Keratinocyte (primary cell): Measurements from ENCODE around the gene FRS2. TPM values are rescaled to one million over a fixed set of nuclear protein-coding genes. Genes with fewer than 3 reads are reported as not detected.

Experiments used
- DNase-seq: peaks from one replicate; pipeline ENCODE4 v3.0.0-alpha.2; 2011; ENCODE audit warnings: low read depth, missing footprints, low spot score
- FAIRE-seq: peaks from 2 replicates; lab custom pipeline; 2011; peaks lifted over from hg19 to GRCh38; lab: Jason Lieb, UNC
- H2AFZ ChIP-seq: 2 replicates; pipeline ENCODE4 v1.6.0; 2012; ENCODE audit warnings: low read length, control low read depth, inconsistent platforms; ENCODE audit not compliant: control insufficient read depth
- H3K27ac ChIP-seq: 2 replicates; pipeline ENCODE4 v1.5.1; 2011; ENCODE audit warnings: low read length; ENCODE audit not compliant: control insufficient read depth, insufficient read depth
- H3K27me3 ChIP-seq: 3 replicates; pipeline ENCODE4 v1.6.0; 2011; ENCODE audit warnings: low read length; ENCODE audit not compliant: control insufficient read depth, insufficient read depth; ENCODE audit errors: extremely low read depth
- H3K36me3 ChIP-seq, 2 experiments: 2 replicates in 1 of 2; 3 replicates in 1 of 2; pipeline ENCODE4 v1.5.1; 2011; ENCODE audit warnings: low read length in 2 of 2, mild to moderate bottlenecking in 1 of 2; ENCODE audit not compliant: control insufficient read depth in 2 of 2, insufficient read depth in 2 of 2; ENCODE audit errors: extremely low read depth in 1 of 2
- H3K4me1 ChIP-seq: 3 replicates; pipeline ENCODE4 v1.5.1; 2011; ENCODE audit warnings: low read length; ENCODE audit not compliant: control insufficient read depth, insufficient read depth; ENCODE audit errors: extremely low read depth
- H3K4me2 ChIP-seq: 3 replicates; pipeline ENCODE4 v1.6.0; 2011; ENCODE audit warnings: low read depth, low read length; ENCODE audit not compliant: control insufficient read depth, insufficient read depth; ENCODE audit errors: extremely low read depth
- H3K4me3 ChIP-seq, 3 experiments: fragments of 200-600 bp in 1 of 3; sonication (generic) in 1 of 3; 2 replicates in 2 of 3; 3 replicates in 1 of 3; pipeline ENCODE4 v1.5.1; 2011 to 2016; ENCODE audit warnings: low read length in 3 of 3, mild to moderate bottlenecking in 3 of 3, control low read depth in 2 of 3, inconsistent platforms in 1 of 3, low read depth in 1 of 3, mixed read lengths in 1 of 3, mixed run types in 1 of 3, moderate library complexity in 1 of 3; ENCODE audit not compliant: control insufficient read depth in 2 of 3, insufficient read depth in 2 of 3; ENCODE audit errors: extremely low read depth in 1 of 3
- H3K79me2 ChIP-seq: 2 replicates; pipeline ENCODE4 v1.6.0; 2012; ENCODE audit warnings: low read length; ENCODE audit not compliant: control insufficient read depth, insufficient read depth
- H3K9ac ChIP-seq: 3 replicates; pipeline ENCODE4 v1.6.0; 2011; ENCODE audit warnings: low read length; ENCODE audit not compliant: control insufficient read depth, insufficient read depth; ENCODE audit errors: extremely low read depth
- H3K9me1 ChIP-seq: 3 replicates; pipeline ENCODE4 v1.6.0; 2011; ENCODE audit warnings: low read length; ENCODE audit not compliant: control insufficient read depth, insufficient read depth; ENCODE audit errors: extremely low read depth
- H3K9me3 ChIP-seq: 2 replicates; pipeline ENCODE4 v1.5.1; 2012; ENCODE audit warnings: low read depth, low read length; ENCODE audit not compliant: control insufficient read depth
- H4K20me1 ChIP-seq: 3 replicates; pipeline ENCODE4 v1.6.0; 2011; ENCODE audit warnings: low read length; ENCODE audit not compliant: control insufficient read depth, insufficient read depth; ENCODE audit errors: extremely low read depth
- EZH2 ChIP-seq: IDR thresholded peaks from one replicate; pipeline ENCODE4 v1.6.1; 2012; ENCODE audit warnings: inconsistent platforms, mild to moderate bottlenecking, low read length, moderate library complexity
- dilution Hi-C: fragments of 300-500 bp; cut with MboI; formaldehyde crosslinking; loops from one replicate; pipeline ENCODE4 v1.7.0; 2020; ENCODE audit warnings: low sequenced_read_pairs; ENCODE audit not compliant: extremely low pct_ligation_motif_present
- polyA plus RNA-seq, 5 experiments: library from polyadenylated mRNA; depleted of rRNA in 3 of 5; stranded (reverse) in 3 of 5; stranded (forward) in 1 of 5; unstranded in 1 of 5; fragments of >200 nt; gene quantifications; 1 replicate in 1 of 5; 2 replicates in 3 of 5; 3 replicates in 1 of 5; pipeline versions ENCODE4 v1.2.1 to v1.2.3, GENCODE V29; 2011 to 2012; ENCODE audit warnings: missing spikeins in 2 of 5, low read depth in 1 of 5, low replicate concordance in 1 of 5
- TF ChIP-seq, protein P1 (sequence below), 3 experiments: IDR thresholded peaks in 1 of 3; conservative IDR thresholded peaks in 1 of 3; optimal IDR thresholded peaks in 1 of 3; 2 replicates in 2 of 3; 3 replicates in 1 of 3; pipeline versions ENCODE3 to v1.5.1; 2011; ENCODE audit warnings: low read length in 3 of 3, mild to moderate bottlenecking in 3 of 3, moderate library complexity in 2 of 3, control low read depth in 1 of 3, inconsistent platforms in 1 of 3; ENCODE audit not compliant: insufficient read depth in 2 of 3; ENCODE audit errors: extremely low read depth in 1 of 3

FRS2 gene
- polyA plus RNA-seq, 1 donor (not counting 4 experiments of a cell fraction or from before 2014, with no cell fraction given), result 28.6 TPM

DNA sequence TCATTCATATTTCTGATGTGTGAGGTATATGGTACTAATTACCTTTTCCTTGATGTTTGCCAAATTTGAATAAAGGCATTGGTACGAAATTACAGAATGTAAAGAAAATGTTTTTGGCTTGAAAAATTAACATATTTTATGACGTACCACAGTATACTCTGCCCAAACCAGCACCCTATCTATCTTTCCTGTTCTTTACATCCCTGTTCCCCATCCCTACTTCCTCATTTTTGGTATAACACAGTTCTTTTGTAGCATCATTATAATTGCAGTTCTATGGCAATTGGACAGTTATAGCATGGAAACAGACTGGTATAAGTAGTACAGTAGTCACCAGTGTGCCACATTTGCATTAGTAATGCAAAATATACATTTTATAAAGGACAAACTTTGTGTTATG lies 108.1 kb downstream of the FRS2 start:
- Histone ChIP-seq H4K20me1 (no peaks in the 10 kb centered on the region), H3K9me1 (no peaks in the 10 kb centered on the region), H3K4me2 (no peak overlapping the region), H3K79me2 (no peaks in the 10 kb centered on the region), H3K27ac (no peak overlapping the region), H3K36me3 (peaks cover 12 to 16% of the 10 kb centered on the region in 2 experiments), H3K9me3 (no peaks in the 10 kb centered on the region), H3K27me3 (no peaks in the 10 kb centered on the region), H3K9ac (no peak overlapping the region), H2AFZ (no peak overlapping the region), H3K4me3 (no peak overlapping the region), H3K4me1 (peaks cover 5% of the 10 kb centered on the region)
- dilution Hi-C loops, result no loop called here
- DNase-seq (no peak), FAIRE-seq (no peak)
- TF ChIP-seq, protein P1, sequence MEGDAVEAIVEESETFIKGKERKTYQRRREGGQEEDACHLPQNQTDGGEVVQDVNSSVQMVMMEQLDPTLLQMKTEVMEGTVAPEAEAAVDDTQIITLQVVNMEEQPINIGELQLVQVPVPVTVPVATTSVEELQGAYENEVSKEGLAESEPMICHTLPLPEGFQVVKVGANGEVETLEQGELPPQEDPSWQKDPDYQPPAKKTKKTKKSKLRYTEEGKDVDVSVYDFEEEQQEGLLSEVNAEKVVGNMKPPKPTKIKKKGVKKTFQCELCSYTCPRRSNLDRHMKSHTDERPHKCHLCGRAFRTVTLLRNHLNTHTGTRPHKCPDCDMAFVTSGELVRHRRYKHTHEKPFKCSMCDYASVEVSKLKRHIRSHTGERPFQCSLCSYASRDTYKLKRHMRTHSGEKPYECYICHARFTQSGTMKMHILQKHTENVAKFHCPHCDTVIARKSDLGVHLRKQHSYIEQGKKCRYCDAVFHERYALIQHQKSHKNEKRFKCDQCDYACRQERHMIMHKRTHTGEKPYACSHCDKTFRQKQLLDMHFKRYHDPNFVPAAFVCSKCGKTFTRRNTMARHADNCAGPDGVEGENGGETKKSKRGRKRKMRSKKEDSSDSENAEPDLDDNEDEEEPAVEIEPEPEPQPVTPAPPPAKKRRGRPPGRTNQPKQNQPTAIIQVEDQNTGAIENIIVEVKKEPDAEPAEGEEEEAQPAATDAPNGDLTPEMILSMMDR (optimal IDR thresholded peaks at IDR 0.05 in 1 of 3, IDR thresholded peaks at IDR 0.05 in 1 of 3, conservative IDR thresholded peaks at IDR 0.05 in 1 of 3; ENCODE audit: extremely low read depth in 1 of 3, insufficient read depth in 2 of 3, low read length in 3 of 3), result no peak
- no peak for TF ChIP-seq EZH2

DNA sequence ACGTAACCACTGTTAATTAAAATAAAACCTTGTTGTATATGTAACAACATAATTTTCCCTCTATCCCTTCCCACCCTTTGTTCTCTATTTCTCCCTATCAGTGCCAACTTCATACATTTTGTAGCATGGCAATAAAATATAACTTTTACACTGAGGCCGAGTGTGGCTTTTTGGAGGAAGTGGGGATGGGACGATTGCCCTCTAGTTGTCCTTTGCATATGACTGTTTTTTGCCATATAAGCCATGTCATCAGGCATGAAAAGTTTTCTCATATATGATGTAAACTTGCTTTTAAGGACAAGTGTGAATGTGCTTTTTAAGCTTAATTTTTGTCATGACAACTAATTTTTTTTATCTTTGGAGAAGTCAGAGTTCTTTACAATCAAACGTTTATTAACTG lies 108.8 kb downstream of the FRS2 start:
- H3K4me1 ChIP-seq, result peaks cover 5% of the 10 kb centered on the region
- H3K4me2 ChIP-seq, result no peak overlapping the region
- no peak overlapping the region for H3K4me3 ChIP-seq
- no peak overlapping the region for H3K27ac ChIP-seq
- no peaks in the 10 kb centered on the region for H3K9me3 ChIP-seq
- dilution Hi-C loops, result no loop called here
- H4K20me1 ChIP-seq, result no peaks in the 10 kb centered on the region
- H3K27me3 ChIP-seq, result no peaks in the 10 kb centered on the region
- TF ChIP-seq EZH2, result no peak
- TF ChIP-seq, protein P1 (optimal IDR thresholded peaks at IDR 0.05 in 1 of 3, IDR thresholded peaks at IDR 0.05 in 1 of 3, conservative IDR thresholded peaks at IDR 0.05 in 1 of 3; ENCODE audit: extremely low read depth in 1 of 3, insufficient read depth in 2 of 3, low read length in 3 of 3), result no peak
- no peak overlapping the region for H3K9ac ChIP-seq
- no peak overlapping the region for H2AFZ ChIP-seq
- H3K36me3 ChIP-seq, result peaks cover 10 to 16% of the 10 kb centered on the region in 2 experiments
- DNase-seq (no peak), FAIRE-seq (no peak)
- no peaks in the 10 kb centered on the region for H3K9me1 ChIP-seq
- no peaks in the 10 kb centered on the region for H3K79me2 ChIP-seq
